ENCODE results near the gene IGSF3.

IGSF3 gene

GRCh38 chr1:116709666-116710167 lies 42.2 kb upstream of the IGSF3 start:
- H3K4me1 ChIP-seq (ENCODE audit: insufficient read depth, insufficient read length) = peaks cover 14% of the 10 kb centered on the region
- no peaks in the 10 kb centered on the region for H3K27me3 ChIP-seq (ENCODE audit: insufficient read depth, insufficient read length)
- TF ChIP-seq ZNF274 (IDR thresholded peaks at IDR 0.05; ENCODE audit: low read depth, low read length) (no peak), SUZ12 (IDR thresholded peaks at IDR 0.05; ENCODE audit: extremely low read depth, insufficient read depth, insufficient read length) (no peak), YY1 (IDR thresholded peaks at IDR 0.05; ENCODE audit: insufficient read depth, insufficient read length) (no peak)
- no peak overlapping the region for H3K9ac ChIP-seq (ENCODE audit: insufficient read length, low read depth)
- no peak for DNase-seq (ENCODE audit: low read depth, low spot score)
- H3K4me3 ChIP-seq (ENCODE audit: insufficient read length, low read depth) = no peak overlapping the region
- no peaks in the 10 kb centered on the region for H3K36me3 ChIP-seq (ENCODE audit: insufficient read depth, insufficient read length, low read length)
- H3K9me3 ChIP-seq (ENCODE audit: insufficient read depth, low read length) = peaks cover 18% of the 10 kb centered on the region; the same call in 1 of the 2 replicates

GRCh38 chr1:116708255-116708900 lies 40.8 kb upstream of the IGSF3 start:
- no peaks in the 10 kb centered on the region for H3K36me3 ChIP-seq (ENCODE audit: insufficient read depth, insufficient read length, low read length)
- H3K4me3 ChIP-seq (ENCODE audit: insufficient read length, low read depth) = no peak overlapping the region
- DNase-seq (ENCODE audit: low read depth, low spot score) = no peak
- peaks cover 18% of the 10 kb centered on the region; the same call in 1 of the 2 replicates for H3K9me3 ChIP-seq (ENCODE audit: insufficient read depth, low read length)
- TF ChIP-seq SUZ12 (IDR thresholded peaks at IDR 0.05; ENCODE audit: extremely low read depth, insufficient read depth, insufficient read length) = no peak
- TF ChIP-seq ZNF274 (IDR thresholded peaks at IDR 0.05; ENCODE audit: low read depth, low read length) = no peak
- TF ChIP-seq YY1 (IDR thresholded peaks at IDR 0.05; ENCODE audit: insufficient read depth, insufficient read length) = no peak
- H3K9ac ChIP-seq (ENCODE audit: insufficient read length, low read depth) = no peak overlapping the region
- peaks cover 14% of the 10 kb centered on the region for H3K4me1 ChIP-seq (ENCODE audit: insufficient read depth, insufficient read length)
- no peaks in the 10 kb centered on the region for H3K27me3 ChIP-seq (ENCODE audit: insufficient read depth, insufficient read length)

GRCh38 chr1:116706841-116707240 lies 39.3 kb upstream of the IGSF3 start:
- no peak overlapping the region for H3K4me3 ChIP-seq (ENCODE audit: insufficient read length, low read depth)
- TF ChIP-seq YY1 (IDR thresholded peaks at IDR 0.05; ENCODE audit: insufficient read depth, insufficient read length) (no peak), SUZ12 (IDR thresholded peaks at IDR 0.05; ENCODE audit: extremely low read depth, insufficient read depth, insufficient read length) (no peak), ZNF274 (IDR thresholded peaks at IDR 0.05; ENCODE audit: low read depth, low read length) (no peak)
- H3K9me3 ChIP-seq (ENCODE audit: insufficient read depth, low read length) = peaks cover 18% of the 10 kb centered on the region; the same call in 1 of the 2 replicates
- no peaks in the 10 kb centered on the region for H3K36me3 ChIP-seq (ENCODE audit: insufficient read depth, insufficient read length, low read length)
- H3K4me1 ChIP-seq (ENCODE audit: insufficient read depth, insufficient read length) = peaks cover 11% of the 10 kb centered on the region
- no peak for DNase-seq (ENCODE audit: low read depth, low spot score)
- H3K9ac ChIP-seq (ENCODE audit: insufficient read length, low read depth) = no peak overlapping the region
- H3K27me3 ChIP-seq (ENCODE audit: insufficient read depth, insufficient read length) = no peaks in the 10 kb centered on the region

GRCh38 chr1:116706123-116706522 lies 38.6 kb upstream of the IGSF3 start:
- Histone ChIP-seq H3K4me3 (ENCODE audit: insufficient read length, low read depth) (no peak overlapping the region), H3K27me3 (ENCODE audit: insufficient read depth, insufficient read length) (no peaks in the 10 kb centered on the region), H3K9me3 (ENCODE audit: insufficient read depth, low read length) (peaks cover 18% of the 10 kb centered on the region; the same call in 1 of the 2 replicates), H3K9ac (ENCODE audit: insufficient read length, low read depth) (no peak overlapping the region), H3K36me3 (ENCODE audit: insufficient read depth, insufficient read length, low read length) (no peaks in the 10 kb centered on the region), H3K4me1 (ENCODE audit: insufficient read depth, insufficient read length) (peaks cover 7% of the 10 kb centered on the region)
- no peak for DNase-seq (ENCODE audit: low read depth, low spot score)
- TF ChIP-seq YY1 (IDR thresholded peaks at IDR 0.05; ENCODE audit: insufficient read depth, insufficient read length) (no peak), SUZ12 (IDR thresholded peaks at IDR 0.05; ENCODE audit: extremely low read depth, insufficient read depth, insufficient read length) (no peak), ZNF274 (IDR thresholded peaks at IDR 0.05; ENCODE audit: low read depth, low read length) (no peak)

GRCh38 chr1:116704278-116704677 lies 36.7 kb upstream of the IGSF3 start:
- Histone ChIP-seq H3K9ac (ENCODE audit: insufficient read length, low read depth) (no peak overlapping the region), H3K36me3 (ENCODE audit: insufficient read depth, insufficient read length, low read length) (no peaks in the 10 kb centered on the region), H3K4me3 (ENCODE audit: insufficient read length, low read depth) (no peak overlapping the region), H3K9me3 (ENCODE audit: insufficient read depth, low read length) (peaks cover 18% of the 10 kb centered on the region; the same call in 1 of the 2 replicates), H3K4me1 (ENCODE audit: insufficient read depth, insufficient read length) (peaks cover 6% of the 10 kb centered on the region), H3K27me3 (ENCODE audit: insufficient read depth, insufficient read length) (no peaks in the 10 kb centered on the region)
- TF ChIP-seq YY1 (IDR thresholded peaks at IDR 0.05; ENCODE audit: insufficient read depth, insufficient read length) (no peak), SUZ12 (IDR thresholded peaks at IDR 0.05; ENCODE audit: extremely low read depth, insufficient read depth, insufficient read length) (no peak), ZNF274 (IDR thresholded peaks at IDR 0.05; ENCODE audit: low read depth, low read length) (no peak)
- no peak for DNase-seq (ENCODE audit: low read depth, low spot score)

GRCh38 chr1:116699605-116700004 lies 32.1 kb upstream of the IGSF3 start:
- Histone ChIP-seq H3K9ac (ENCODE audit: insufficient read length, low read depth) (no peak overlapping the region), H3K27me3 (ENCODE audit: insufficient read depth, insufficient read length) (no peaks in the 10 kb centered on the region), H3K4me3 (ENCODE audit: insufficient read length, low read depth) (no peak overlapping the region), H3K4me1 (ENCODE audit: insufficient read depth, insufficient read length) (peaks cover 3% of the 10 kb centered on the region), H3K36me3 (ENCODE audit: insufficient read depth, insufficient read length, low read length) (no peaks in the 10 kb centered on the region), H3K9me3 (ENCODE audit: insufficient read depth, low read length) (no peaks in the 10 kb centered on the region)
- TF ChIP-seq YY1 (IDR thresholded peaks at IDR 0.05; ENCODE audit: insufficient read depth, insufficient read length) = no peak
- no peak for TF ChIP-seq SUZ12 (IDR thresholded peaks at IDR 0.05; ENCODE audit: extremely low read depth, insufficient read depth, insufficient read length)
- no peak for TF ChIP-seq ZNF274 (IDR thresholded peaks at IDR 0.05; ENCODE audit: low read depth, low read length)
- no peak for DNase-seq (ENCODE audit: low read depth, low spot score)

- H3K27me3 ChIP-seq (ENCODE audit: insufficient read depth, insufficient read length) = no peaks in the 10 kb centered on the region
- no peak overlapping the region for H3K9ac ChIP-seq (ENCODE audit: insufficient read length, low read depth)
- no peak for TF ChIP-seq YY1 (IDR thresholded peaks at IDR 0.05; ENCODE audit: insufficient read depth, insufficient read length)
- no peak for TF ChIP-seq ZNF274 (IDR thresholded peaks at IDR 0.05; ENCODE audit: low read depth, low read length)
- no peak for TF ChIP-seq SUZ12 (IDR thresholded peaks at IDR 0.05; ENCODE audit: extremely low read depth, insufficient read depth, insufficient read length)
- no peak for DNase-seq (ENCODE audit: low read depth, low spot score)
- no peaks in the 10 kb centered on the region for H3K36me3 ChIP-seq (ENCODE audit: insufficient read depth, insufficient read length, low read length)
- peaks cover 3% of the 10 kb centered on the region for H3K4me1 ChIP-seq (ENCODE audit: insufficient read depth, insufficient read length)
- no peak overlapping the region for H3K4me3 ChIP-seq (ENCODE audit: insufficient read length, low read depth)
- no peaks in the 10 kb centered on the region for H3K9me3 ChIP-seq (ENCODE audit: insufficient read depth, low read length)
These were observed 30.7 kb upstream of the IGSF3 start for GRCh38 chr1:116698244-116698595.

Measured in NT2/D1 (cell line).